Upper lobe of left lung (tissue), 6 donors: ENCODE measurements around the gene CNTNAP5. TPM values are rescaled to one million over a fixed set of nuclear protein-coding genes. Genes with fewer than 3 reads are reported as not detected.

Experiments used
- ATAC-seq, 2 donors: fragments of 200-7000 bp; cut with Tn5 transposase; one replicate each; pipeline ENCODE4 v1.9.1; 2022; ENCODE audit warnings: mild to moderate bottlenecking in 2 of 2, moderate library complexity in 2 of 2; ENCODE audit not compliant: low FRiP score in 2 of 2
- DNase-seq, 2 donors: peaks; one replicate each; pipeline ENCODE4 v3.0.0-alpha.2; 2019 to 2020
- H3K27ac ChIP-seq, 4 donors: fragments of 200-600 bp; sonication (generic); one replicate each; pipeline ENCODE4 v1.5.1; 2016 to 2019
- H3K27me3 ChIP-seq, 4 donors: fragments of 200-600 bp; sonication (generic); one replicate each; pipeline ENCODE4 v1.5.1; 2017 to 2019
- H3K36me3 ChIP-seq, 4 donors: fragments of 200-600 bp; sonication (generic); one replicate each; pipeline ENCODE4 v1.5.1; 2016 to 2019
- H3K4me1 ChIP-seq, 4 donors: fragments of 200-600 bp; sonication (generic); one replicate each; pipeline ENCODE4 v1.5.1; 2018 to 2019
- H3K4me3 ChIP-seq, 4 donors: fragments of 200-600 bp; sonication (generic); one replicate each; pipeline ENCODE4 v1.5.1; 2017 to 2019; ENCODE audit warnings: mild to moderate bottlenecking in 2 of 4, moderate library complexity in 1 of 4
- H3K9me3 ChIP-seq, 4 donors: fragments of 200-600 bp; sonication (generic); one replicate each; pipeline ENCODE4 v1.5.1; 2018 to 2019
- EP300 ChIP-seq, 4 donors: sonication (generic); formaldehyde crosslinking; IDR thresholded peaks; one replicate each; pipeline ENCODE4 v1.5.1; 2017; ENCODE audit warnings: antibody characterized with exemption in 4 of 4, control low read depth in 2 of 4
- POLR2A ChIP-seq, 4 donors: fragments of 450-650 bp; IDR thresholded peaks; one replicate each; pipeline ENCODE4 v1.5.1; 2016 to 2017; ENCODE audit warnings: antibody characterized with exemption in 4 of 4, mild to moderate bottlenecking in 2 of 4
- POLR2AphosphoS5 ChIP-seq, 2 donors: sonication (generic); formaldehyde crosslinking; IDR thresholded peaks; one replicate each; pipeline ENCODE4 v1.5.1; 2017; ENCODE audit warnings: antibody characterized with exemption in 2 of 2
- WGBS, 2 donors: methylation state at CpG; one replicate each; pipeline ENCODE4 v1.1.5; 2017 to 2018; 5-methylcytosine and 5-hydroxymethylcytosine counted together
- total RNA-seq, 6 donors: library from RNA; depleted of rRNA in 4 of 6; stranded (reverse); fragments of >200 nt in 4 of 6; gene quantifications; one replicate each; pipeline versions ENCODE4 v1.1.0 to v1.2.1, GENCODE V29; 2016 to 2021
- TF ChIP-seq, protein P1 (sequence below), 6 experiments: fragments of 450-650 bp in 4 of 6; fragments of 200-600 bp in 2 of 6; sonication (generic) in 2 of 6; IDR thresholded peaks; one replicate each; pipeline ENCODE4 v1.5.1; 2016 to 2019; ENCODE audit warnings: antibody characterized with exemption in 6 of 6
- donor health status: DM: no; HTN: no; CAD: no; lungs with moderate emphysema.
- donor health status: DM: no; HTN: yes; CAD: no; lungs with severe emphysema.

Gene CNTNAP5
- total RNA-seq, 6 donors from 2014 or later = not detected

DNA sequence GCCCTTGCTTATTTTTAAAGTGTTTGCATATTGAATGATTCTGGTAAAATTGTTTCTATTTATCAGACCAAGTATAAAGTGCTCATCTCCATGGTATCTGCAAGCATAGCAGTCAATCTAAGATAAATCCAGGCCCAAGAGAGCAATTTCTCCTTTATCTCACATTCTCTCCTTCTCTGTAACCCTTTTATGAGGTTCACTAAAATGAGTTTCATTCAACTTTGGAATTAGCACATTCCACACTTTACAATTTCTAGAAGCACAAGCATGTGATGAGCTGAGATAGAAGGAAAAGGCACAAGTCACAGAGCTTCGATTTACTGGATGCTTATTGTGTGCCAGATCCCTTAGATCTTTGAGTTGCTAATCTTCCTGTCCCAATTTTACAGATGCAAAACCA, 97.3 kb downstream of the CNTNAP5 start:
- Histone ChIP-seq H3K27ac (no peak overlapping the region), H3K27me3 (no peaks in the 10 kb centered on the region), H3K36me3 (no peaks in the 10 kb centered on the region), H3K4me3 (no peak overlapping the region), H3K9me3 (no peaks in the 10 kb centered on the region), H3K4me1 (no peaks in the 10 kb centered on the region)
- TF ChIP-seq EP300 (IDR thresholded peaks at IDR 0.05) (no peak), POLR2AphosphoS5 (IDR thresholded peaks at IDR 0.05) (no peak), POLR2A (IDR thresholded peaks at IDR 0.05) (no peak)
- TF ChIP-seq, protein P1, sequence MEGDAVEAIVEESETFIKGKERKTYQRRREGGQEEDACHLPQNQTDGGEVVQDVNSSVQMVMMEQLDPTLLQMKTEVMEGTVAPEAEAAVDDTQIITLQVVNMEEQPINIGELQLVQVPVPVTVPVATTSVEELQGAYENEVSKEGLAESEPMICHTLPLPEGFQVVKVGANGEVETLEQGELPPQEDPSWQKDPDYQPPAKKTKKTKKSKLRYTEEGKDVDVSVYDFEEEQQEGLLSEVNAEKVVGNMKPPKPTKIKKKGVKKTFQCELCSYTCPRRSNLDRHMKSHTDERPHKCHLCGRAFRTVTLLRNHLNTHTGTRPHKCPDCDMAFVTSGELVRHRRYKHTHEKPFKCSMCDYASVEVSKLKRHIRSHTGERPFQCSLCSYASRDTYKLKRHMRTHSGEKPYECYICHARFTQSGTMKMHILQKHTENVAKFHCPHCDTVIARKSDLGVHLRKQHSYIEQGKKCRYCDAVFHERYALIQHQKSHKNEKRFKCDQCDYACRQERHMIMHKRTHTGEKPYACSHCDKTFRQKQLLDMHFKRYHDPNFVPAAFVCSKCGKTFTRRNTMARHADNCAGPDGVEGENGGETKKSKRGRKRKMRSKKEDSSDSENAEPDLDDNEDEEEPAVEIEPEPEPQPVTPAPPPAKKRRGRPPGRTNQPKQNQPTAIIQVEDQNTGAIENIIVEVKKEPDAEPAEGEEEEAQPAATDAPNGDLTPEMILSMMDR (IDR thresholded peaks at IDR 0.05) = no peak
- 70 to 74% methylated on average over 1 of the region's 1 CpG for WGBS, 2 donors
- no peak for DNase-seq
- no peak for ATAC-seq

DNA sequence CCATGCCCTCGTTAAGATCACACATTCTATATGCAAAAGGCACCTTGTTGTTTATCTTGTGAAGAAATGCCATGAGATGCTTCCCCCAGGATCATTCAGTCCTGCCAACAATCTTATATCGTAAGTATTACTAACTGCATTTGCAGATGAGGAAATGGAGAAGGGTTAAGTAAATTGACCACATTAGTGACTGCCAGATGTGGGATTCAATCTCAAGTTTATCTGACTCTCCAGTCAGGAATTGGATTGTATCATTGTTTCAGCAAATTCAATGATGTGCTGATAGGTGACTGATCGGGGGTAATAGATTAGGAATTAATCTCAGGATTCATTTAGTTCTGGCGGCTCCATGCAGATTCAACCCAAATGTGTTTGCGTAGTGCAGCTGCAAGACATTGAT, 106.2 kb downstream of the CNTNAP5 start:
- H3K9me3 ChIP-seq = no peaks in the 10 kb centered on the region
- H3K4me3 ChIP-seq = no peak overlapping the region
- TF ChIP-seq POLR2AphosphoS5 (IDR thresholded peaks at IDR 0.05) (no peak), POLR2A (IDR thresholded peaks at IDR 0.05) (no peak), EP300 (IDR thresholded peaks at IDR 0.05) (no peak)
- TF ChIP-seq, protein P1 (IDR thresholded peaks at IDR 0.05) = no peak
- no peaks in the 10 kb centered on the region for H3K27me3 ChIP-seq
- DNase-seq (no peak), ATAC-seq (no peak)
- no peaks in the 10 kb centered on the region for H3K4me1 ChIP-seq
- 76 to 89% methylated on average over 5 of the region's 5 CpGs for WGBS, 2 donors
- H3K36me3 ChIP-seq = no peaks in the 10 kb centered on the region
- no peak overlapping the region for H3K27ac ChIP-seq

DNA sequence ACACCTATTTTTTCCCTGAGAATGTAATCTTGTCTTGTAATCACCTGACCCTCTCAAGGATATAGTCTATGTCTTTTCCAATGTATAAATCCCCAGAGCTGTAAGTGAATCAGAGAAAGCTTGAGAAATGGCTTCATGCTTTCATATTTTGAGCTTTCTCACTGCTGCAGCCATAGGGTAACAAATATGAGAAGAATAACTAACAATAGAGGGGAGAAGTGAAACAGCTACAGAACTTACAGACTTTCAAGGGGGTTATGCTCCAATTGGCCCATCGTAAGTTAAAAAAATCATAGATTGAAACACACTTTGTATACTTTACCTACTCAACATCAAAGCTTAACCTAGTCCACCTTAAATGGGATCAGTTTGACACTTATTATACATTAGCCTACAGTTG, 111.0 kb downstream of the CNTNAP5 start:
- DNase-seq = no peak
- TF ChIP-seq POLR2AphosphoS5 (IDR thresholded peaks at IDR 0.05) = no peak
- no peaks in the 10 kb centered on the region for H3K9me3 ChIP-seq
- no peak overlapping the region for H3K27ac ChIP-seq
- H3K36me3 ChIP-seq = no peaks in the 10 kb centered on the region
- no peaks in the 10 kb centered on the region for H3K4me1 ChIP-seq
- WGBS, 2 donors = 89 to 91% methylated on average over 1 of the region's 1 CpG
- ATAC-seq = no peak
- no peak overlapping the region for H3K4me3 ChIP-seq
- no peaks in the 10 kb centered on the region for H3K27me3 ChIP-seq

DNA sequence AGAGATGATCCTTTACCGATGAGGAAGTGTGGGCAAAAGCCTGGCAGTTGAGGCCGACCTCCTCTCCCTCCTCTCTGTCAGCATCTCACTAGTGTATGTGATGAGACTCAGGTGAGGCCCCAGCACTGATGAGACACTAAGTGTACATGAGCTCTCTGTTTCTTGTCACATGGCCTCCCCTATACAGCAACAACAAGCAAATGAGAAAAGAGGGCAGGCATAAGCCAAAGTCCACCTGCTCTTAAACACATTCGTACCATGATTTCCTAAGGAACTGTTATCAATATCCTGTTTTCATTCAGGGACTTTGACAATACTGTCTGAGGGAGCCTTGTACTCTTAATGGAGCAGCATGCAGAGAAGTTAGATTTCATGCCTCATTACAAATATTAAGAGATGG, 113.0 kb downstream of the CNTNAP5 start:
- DNase-seq (no peak), ATAC-seq (no peak)
- Histone ChIP-seq H3K36me3 (no peaks in the 10 kb centered on the region), H3K27me3 (no peaks in the 10 kb centered on the region), H3K4me1 (no peaks in the 10 kb centered on the region), H3K27ac (no peak overlapping the region), H3K4me3 (no peak overlapping the region), H3K9me3 (no peaks in the 10 kb centered on the region)
- WGBS, 2 donors = 75 to 81% methylated on average over 3 of the region's 3 CpGs
- no peak for TF ChIP-seq POLR2A (IDR thresholded peaks at IDR 0.05)
- TF ChIP-seq, protein P1 (IDR thresholded peaks at IDR 0.05) = no peak
- TF ChIP-seq EP300 (IDR thresholded peaks at IDR 0.05) = no peak
- no peak for TF ChIP-seq POLR2AphosphoS5 (IDR thresholded peaks at IDR 0.05)

DNA sequence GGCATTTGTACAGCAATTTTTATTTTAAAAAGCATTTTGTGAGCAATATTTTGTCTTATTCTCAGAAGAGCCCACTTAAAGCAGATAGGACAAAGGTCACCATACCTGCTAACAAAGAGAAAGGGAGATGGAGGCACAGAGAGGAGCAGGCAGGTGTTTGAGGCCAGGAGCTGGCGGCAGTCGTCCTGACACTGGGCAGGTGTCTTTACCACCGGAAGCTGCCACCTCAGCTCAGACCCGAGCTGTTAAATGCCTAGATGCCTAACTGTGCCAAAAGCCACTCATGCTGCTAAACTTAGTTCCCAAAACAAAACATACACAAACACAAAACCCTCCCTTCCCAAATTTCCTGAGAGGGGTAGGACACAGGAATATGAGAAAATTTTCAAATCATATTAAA, 120.9 kb downstream of the CNTNAP5 start:
- Histone ChIP-seq H3K27me3 (no peaks in the 10 kb centered on the region), H3K4me1 (no peaks in the 10 kb centered on the region), H3K27ac (no peak overlapping the region), H3K4me3 (no peak overlapping the region), H3K9me3 (no peaks in the 10 kb centered on the region), H3K36me3 (no peaks in the 10 kb centered on the region)
- DNase-seq = no peak
- ATAC-seq = no peak
- 51 to 60% methylated on average over 4 of the region's 4 CpGs for WGBS, 2 donors
- no peak for TF ChIP-seq POLR2A (IDR thresholded peaks at IDR 0.05)
- TF ChIP-seq, protein P1 (IDR thresholded peaks at IDR 0.05) = no peak
